GM18502 (cell line): ENCODE results near the gene RNF38.
"Not testable (repeated sequence)": the region's sequence is repeated elsewhere in the genome, so short reads cannot be mapped to it uniquely, and the experiment has no call there.

Source experiments
- ATAC-seq: cut with Tn5 transposase; IDR thresholded peaks from one replicate; pipeline ENCODE4 v1.9.1; 2021; ENCODE audit warnings: mild to moderate bottlenecking; ENCODE audit not compliant: unreplicated experiment, poor library complexity

The RNF38 gene

DNA sequence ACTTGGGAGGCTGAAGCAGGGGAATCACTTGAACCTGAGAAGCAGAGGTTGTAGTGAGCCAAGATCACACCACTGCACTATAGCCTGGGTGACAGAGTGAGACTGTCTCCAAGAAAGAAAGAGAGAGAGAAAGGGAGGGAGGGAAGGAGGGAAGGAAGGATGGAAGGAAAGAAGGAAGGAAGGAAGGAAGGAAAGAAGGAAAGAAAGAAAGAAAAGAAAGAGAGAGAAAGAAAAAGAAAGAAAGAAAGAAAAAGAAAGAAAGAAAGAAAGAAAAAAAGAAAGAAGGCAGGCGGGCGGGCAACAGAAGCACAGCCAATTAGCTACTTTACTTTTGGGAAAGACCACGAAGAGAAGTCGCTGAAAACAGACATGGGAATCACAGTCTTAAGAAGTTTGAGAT lies 9.0 kb upstream of the RNF38 start:
- not testable (repeated sequence) for ATAC-seq

DNA sequence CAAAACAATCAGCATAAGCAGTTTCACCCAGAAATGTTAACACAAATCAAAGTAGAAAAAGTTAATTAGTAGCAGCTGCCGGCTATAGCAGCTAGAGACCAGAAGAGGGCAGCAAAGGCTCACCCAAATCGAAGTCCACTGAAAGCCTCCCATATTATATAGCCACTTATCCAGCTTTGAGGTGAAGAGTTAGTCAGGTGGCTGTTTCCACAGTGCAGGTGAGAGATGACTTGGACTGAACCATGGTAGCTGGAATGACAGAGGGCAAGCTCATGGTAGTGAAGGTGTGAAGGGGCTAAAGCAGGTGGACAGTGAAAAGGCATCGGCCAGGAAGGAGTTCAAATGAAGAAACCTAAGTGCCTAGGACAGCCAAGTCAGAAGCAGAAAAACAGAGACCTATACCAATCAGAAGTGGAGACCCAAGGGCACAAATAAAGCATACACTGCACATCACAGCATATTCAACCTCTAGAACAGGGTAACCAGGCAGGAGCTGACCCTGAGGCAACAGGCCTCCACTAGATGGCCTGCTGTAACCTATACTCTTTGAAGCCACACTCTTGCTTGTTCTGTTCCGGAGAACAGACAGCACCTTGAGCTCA lies 7.2 kb upstream of the RNF38 start:
- no peak for ATAC-seq

DNA sequence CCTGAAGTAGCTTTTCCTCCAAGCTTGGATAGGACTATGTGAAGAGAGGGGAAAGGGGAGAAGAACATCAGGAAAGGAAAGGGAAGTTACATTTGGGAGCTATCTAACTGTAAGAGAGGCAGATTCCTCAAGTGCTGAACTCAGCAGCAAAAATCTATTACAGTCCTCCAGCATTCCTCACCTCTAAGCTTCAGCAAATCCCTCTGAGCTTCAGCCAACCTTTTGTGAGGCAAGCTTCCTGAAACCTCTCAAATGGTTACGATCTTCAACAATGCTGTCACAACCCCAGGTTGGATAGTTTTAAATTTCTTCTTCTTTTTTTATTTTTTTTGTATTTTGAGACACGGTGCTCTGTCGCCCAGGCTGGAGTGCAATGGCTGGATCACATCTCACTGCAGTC lies 2.5 kb upstream of the RNF38 start:
- ATAC-seq = no peak

DNA sequence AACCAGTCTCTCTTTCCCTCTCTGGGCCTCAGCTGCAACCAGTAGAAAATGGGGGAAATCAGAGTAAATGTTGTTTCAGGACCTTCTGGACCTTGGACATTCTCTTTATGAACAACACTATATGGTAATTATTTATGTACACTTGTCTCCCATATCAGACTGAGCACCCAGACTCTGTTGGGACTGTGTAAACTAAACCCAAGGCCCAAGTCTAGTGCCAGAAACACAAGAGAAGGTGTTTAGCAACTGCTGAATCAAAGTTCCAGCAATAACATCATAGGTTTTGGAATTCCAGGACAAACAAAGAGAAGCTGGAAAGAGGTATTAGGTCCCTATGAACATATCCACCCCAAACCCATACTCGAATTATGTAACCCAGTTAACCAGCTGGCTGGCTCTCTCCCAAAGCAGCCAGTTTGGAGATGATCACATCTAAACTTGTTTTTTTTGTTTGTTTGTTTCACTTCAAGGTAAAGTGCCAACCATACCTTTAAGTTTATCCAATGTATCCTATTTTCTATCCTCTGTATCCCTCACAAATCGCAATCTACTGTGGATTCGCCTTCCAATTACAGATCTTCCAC lies 1.9 kb upstream of the RNF38 start:
- no peak for ATAC-seq

DNA sequence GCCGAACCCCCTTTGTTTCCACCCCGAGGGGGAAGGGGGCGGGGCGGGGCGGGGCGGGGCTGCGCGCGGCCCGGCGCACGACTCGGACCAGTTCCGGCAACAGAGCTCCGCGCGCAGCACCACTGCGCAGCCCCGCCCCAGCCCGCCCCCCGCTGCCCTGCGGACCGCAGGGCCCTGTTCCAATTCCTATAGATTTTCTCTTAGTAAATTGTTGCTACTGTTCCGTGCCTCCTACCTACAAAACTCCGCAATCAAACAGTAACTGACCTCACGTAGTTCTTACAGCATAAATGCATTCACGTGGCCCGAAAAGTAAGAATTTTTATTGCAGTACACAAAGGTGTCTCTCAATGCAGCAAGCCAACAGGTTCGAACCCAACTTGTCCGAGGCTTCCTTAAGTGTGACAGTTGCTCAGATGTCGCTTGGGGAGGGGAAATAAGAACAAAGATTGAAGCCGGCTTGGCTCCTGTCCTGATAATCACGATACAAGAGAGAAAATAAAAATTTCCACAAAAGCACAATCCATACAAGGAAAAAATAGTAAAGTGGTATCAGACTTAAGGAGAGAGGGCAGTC lies 1.2 kb upstream of the RNF38 start:
- peak; percentile 65 for ATAC-seq

DNA sequence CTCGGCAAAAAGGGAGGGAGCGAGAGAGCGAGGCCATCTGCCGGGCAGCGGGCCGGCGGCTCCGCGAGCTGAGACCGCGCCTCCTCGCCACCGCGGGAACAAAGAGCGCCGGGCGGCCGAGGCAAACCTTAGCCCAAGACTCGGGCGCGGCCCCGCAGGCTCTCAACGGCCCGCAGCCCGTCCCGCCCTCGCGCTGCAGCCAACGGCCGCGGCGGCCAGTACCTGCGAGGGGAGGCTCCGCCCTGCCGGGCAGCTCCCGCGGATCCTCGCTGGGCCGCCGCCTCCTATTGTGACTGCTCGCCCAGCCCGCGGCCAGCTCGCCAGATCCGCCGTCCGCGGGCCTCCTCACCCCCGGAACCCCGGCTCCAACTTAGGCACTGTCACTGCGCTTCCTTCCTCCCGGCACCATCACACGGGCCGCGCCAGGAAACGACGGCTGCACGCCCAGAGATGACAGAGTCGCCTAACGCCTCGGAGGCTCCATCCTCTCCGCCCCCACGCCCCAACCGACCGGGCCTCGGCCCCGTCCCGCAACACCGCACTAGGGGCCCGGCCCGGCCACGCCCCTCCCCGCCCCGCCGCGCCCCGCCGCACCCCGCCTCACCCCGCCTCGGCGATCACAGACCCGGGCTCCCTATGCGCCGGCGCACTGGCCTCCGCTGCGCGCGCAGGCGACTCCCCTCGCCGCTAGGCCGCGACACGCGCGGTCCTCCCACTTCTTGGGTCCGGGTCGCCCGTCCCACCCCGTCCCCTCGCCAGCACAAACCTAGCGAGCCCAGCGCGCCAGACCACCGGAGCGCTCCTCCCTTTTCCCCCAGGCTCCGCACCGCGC lies 479 bp upstream of the RNF38 start:
- peak; percentile 69 for ATAC-seq

DNA sequence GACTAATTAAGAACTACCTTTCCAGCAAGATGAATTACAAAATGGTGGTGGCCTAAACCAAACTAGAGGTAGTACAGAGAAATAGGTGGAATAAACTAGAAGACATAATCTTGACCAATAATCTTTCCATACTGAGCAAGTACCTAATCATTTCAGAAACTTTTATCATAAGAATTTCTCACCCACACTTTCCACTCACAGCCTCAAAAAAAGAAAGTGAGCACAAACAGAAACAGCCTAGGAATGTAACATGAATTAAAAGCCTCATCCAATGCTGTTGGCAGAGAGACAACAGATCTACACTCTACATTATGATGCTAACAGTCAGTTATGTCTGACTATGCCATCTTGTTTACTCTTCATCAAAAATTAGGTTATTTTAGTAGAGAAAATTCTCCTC lies 1.3 kb downstream of the RNF38 start:
- ATAC-seq = no peak

DNA sequence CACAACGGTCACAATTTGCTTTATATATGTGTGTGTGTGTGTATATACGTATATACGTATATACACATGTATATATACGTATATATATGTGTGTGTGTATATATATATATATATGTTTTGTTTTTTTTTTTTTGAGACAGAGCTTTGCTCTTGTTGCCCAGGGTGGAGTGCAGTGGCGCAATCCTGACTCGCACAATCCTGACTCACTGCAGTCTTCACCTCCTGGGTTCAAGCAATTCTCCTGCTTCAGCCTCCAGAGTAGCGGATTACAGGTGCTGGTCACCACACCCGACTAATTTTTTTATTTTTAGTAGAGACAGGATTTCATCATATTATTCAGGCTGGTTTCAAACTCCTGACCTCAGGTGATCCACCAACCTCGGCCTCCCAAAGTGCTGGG lies 3.1 kb downstream of the RNF38 start:
- ATAC-seq = no peak

DNA sequence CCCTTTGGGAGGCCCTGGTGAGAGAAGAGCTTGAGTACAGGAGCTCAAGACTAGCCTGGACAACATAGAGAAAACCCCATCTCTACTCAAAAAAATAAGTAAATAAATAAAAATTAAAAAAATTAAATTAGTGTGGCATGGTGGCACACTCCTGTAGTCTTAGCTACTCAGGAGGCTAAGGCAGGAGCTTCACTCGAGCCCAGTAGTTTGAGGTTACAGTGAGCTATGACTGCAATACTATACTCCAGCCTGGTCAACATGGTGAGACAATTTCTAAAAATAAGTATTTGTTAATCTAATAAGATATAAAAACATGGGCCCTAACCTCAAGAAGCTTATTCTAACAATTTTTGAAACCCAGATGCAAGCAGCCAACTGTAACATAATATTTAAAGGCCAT lies 7.6 kb downstream of the RNF38 start:
- no peak for ATAC-seq

DNA sequence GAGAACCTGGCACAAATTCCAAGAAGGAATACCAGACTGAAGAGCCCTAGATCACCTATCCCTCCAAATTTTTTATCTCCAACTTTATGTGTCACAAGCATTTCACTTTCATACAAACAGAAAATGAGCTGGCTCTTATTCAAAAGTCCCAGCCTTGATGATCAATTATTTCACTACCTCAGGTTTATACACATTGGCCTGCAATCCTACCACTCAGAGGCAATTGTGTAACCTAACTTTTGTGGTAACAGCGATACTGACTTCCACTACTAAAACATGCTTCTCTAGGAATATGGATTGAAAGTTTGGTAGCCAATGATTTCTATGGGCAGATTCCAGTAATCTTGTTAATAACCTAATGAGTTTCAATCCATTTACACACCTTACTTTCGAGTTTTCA lies 10.5 kb downstream of the RNF38 start:
- no peak for ATAC-seq

DNA sequence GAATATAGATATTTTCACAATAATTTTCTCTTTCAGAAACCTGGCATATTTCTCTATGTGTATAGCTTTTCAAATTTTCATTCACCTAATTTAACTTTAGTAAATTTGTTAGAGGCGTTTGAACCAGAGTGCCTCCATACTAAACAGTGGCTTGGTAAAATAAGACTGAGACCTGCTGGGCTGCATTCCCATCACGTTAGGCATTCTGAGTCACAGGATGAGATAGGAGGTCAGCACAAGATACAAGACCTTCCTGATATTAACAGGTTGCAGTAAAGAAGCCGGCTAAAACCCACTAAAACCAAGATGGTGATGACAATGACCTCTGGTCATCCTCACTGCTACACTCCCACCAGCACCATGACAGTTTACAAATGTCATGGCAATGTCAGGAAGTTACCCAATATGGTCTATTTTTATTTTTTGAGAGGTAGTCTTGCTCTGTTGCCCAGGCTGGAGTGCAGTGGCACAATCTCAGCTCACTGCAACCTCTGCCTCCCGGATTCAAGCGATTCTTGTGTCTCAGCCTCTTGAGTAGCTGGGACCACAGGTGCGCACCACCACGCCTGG lies 13.6 kb downstream of the RNF38 start:
- ATAC-seq = not testable (repeated sequence)

DNA sequence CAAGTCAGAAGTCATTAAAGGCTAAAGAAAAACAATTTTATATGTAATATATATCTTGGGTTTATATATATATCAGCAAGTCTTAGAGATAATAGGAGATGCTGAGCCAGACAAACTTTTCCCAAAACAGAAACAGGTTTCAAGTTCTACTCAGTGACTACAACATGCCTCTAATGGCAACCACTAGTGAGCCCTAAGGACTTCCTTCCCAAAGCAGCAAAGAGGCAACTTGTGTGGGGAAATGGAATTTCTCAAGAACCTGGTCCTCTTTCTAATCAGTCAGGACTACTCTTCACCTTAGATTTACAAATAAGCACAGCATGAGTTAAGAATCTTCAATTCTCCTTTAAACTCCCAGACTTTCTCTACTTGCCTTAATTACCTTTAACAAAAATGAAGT lies 17.6 kb downstream of the RNF38 start:
- ATAC-seq = no peak

DNA sequence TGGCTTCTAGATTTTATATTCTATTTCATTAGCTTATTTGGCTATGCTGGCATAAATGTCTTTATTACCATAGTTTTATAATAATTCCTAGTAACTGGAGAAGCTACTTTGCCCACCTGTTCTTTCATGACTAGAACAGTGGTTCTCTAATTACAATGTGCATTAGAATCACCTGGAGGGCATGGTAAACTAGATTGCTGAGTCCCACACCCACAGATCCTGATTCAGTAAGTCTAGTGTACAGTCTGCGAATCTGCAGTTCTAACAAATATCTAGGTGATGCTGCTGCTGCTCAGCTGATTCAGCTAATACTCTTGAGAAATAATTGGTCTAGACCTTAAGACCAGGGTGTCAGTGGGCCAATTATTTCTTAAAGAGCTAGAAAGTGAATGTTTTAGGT lies 35.5 kb downstream of the RNF38 start:
- ATAC-seq = no peak

DNA sequence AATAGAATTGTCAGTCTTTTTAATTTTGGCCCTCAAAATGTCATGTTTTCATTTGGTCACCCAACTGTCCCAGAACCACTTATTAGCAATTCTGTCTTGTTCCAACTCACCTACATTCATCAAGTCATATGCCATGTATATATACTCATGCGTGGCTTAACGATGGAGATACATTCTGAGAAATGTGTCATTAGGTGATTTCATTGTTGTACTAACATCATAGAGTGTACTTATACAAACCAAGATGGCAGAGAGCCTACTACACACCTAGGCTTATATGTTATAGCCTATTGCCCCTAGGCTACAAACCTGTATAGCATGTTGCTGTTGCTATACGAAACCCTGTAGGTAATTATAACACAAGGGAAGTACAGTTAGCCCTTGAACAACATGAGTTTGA lies 36.6 kb downstream of the RNF38 start:
- ATAC-seq = no peak

DNA sequence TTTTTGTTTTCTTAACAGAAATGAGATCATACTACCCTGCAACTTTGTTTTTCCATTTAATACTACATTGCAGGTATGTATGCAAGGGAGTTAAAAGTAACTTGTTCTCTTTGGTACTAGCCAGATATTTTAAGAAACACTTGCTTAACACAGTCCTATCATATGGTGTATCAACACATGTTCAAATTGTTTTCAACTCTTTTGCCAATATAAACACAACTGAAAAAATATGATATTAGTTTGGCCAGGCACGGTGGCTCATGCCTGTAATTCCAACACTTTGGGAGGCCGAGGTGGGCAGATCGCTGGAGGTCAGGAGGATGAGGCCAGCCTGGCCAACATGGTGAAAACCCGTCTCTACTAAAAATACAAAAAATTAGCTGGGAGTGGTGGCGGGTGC lies 41.6 kb downstream of the RNF38 start:
- no peak for ATAC-seq

DNA sequence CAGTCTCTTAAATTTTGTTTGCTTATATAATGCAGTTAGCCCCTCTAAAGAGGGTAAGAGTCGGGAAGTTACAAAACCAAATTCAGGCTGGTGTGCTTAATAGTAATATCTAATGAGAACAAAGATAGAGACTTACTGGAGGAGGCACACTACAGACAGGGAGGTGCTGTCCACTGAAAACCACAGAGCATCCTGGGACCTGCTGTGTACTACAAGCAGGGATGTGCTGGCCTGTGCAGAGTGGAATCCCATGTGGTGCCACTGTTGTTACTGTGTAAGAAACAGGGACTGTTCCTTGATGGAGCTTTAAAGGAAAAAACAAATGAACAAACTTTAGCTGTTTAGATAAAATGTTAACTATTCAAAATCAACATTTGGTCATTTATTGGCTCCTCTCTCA lies 42.4 kb downstream of the RNF38 start:
- ATAC-seq = no peak

DNA sequence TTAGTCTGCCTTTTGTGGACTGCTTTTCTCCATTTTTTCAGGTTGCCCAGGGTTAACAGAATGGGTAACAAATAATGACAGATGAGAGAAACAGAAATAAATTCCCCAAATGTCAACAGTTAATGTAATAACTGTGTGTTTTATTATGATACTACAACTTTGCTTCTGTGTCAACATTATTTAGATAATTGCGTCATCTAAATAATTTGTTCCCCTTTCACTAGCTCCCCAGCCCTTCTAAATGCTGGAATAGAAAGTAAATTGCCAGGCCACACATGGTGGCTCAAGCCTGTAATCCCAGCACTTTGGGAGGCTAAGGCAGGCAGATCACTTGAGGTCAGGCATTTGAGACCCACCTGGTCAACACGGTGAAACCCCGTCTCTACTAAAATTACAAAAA lies 53.5 kb downstream of the RNF38 start:
- ATAC-seq = no peak

DNA sequence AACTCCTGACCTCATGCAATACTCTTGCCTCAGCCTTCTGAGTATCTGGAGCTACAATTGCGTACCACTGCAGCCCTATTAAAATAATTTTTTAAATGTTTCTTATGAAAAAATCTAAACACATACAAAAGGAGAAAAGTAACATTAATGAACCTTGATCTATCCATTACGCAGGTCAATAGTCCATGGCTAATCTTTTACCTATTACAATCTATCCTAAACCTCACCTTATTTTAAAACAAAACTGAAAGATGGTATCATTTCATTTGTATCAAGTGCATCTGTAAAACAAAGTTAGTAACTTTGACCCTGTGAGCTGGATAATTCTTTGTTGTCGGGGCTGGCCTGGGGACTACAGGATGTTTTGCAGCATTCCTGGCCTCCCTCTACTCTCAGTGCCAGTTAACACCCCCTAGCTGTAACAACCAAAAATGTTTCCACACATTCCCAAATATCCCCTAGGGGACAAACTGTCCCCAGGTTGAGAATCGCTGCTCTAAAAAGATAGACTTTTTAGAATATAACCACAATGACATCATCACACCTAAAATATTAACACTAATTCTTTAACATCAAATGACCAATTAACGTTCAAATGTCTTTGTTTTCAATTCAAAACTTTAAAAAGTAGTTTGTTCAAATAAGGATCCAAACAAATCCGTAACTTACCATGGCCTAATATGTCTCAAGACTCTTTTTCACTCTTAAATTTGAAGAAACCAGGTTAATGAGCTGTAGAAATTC lies 54.8 kb downstream of the RNF38 start:
- no peak for ATAC-seq

DNA sequence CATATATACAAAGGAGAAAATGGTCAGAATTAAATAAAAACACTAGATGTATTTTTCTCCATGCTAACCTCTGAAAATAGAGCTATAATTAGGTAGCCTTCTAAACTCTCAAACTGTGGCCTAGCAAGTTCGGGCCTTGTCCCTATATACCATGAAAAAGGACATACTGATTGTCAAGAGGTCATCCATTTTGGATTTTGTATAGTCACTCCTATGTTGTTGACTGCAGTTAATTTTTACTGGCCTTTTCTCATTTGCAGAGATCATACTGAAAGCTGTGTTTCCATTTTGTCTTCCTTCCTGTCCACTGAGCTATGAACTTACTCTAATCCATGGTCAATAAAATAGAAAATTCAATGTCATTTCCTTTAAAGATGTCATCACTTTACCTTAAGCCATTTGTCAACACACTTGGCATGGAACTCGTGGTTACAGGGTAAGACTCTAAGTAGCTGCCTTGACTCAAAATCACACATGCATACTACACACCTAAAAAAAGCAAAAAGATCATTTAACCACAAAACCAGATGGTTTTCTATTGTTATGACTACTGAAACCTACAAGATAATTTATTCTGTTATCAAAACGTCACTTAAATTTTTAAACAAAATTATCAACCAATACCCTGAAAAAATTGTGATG lies 58.0 kb downstream of the RNF38 start:
- ATAC-seq = no peak

DNA sequence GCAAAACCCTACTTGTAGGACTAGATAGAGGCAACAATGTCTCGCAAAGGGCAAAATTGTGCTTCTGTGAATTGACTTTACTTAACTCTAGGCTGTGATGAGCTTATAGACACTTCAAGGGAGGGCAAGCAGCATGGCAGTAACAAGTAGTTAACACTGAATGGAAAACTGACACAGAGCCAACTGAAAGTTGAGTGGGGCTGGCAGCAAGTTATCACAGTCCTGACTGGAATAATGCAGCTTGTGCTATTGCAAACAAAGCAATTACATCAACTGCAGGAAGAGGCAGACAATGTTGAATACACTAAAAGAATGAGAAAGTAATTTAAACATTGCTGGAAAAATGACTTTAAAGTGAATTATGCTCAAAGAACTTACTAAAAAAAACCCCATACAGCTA lies 62.2 kb downstream of the RNF38 start:
- ATAC-seq = no peak
